DOHH2 (cell line): Measurements from ENCODE around the gene PDE6G.

Experiments
- CTCF ChIP-seq: fragments of 200-600 bp; sonication (generic); IDR thresholded peaks from one replicate; pipeline ENCODE4 v1.5.1; 2014; ENCODE audit warnings: antibody characterized with exemption, mild to moderate bottlenecking, low read depth, low read length; ENCODE audit not compliant: poor library complexity, severe bottlenecking
- EZH2phosphoT487 ChIP-seq: fragments of 200-600 bp; sonication (generic); IDR thresholded peaks from 2 replicates; pipeline ENCODE4 v1.6.1; 2017; ENCODE audit warnings: borderline replicate concordance, mild to moderate bottlenecking, antibody characterized with exemption, low read length, moderate library complexity, mixed read lengths

DNA sequence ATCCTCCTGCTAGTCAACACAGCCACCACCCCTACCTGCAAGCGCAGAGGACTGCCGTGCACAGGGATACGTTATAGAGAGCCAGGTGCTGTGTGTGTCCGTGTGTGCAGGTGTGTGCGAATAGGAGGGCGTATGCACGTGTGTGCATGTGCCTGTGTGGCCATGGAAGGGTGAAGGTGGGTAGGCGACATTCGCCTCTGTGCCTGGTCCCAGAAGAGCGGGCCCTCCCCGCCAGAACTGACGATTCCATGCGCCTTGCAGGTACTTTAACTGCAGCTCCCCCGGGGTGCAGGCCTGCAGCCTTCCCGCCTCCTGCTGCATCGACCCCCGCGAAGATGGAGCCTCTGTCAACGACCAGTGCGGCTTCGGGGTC lies 8.7 kb downstream of the PDE6G start:
- TF ChIP-seq CTCF = no peak
- no peak for TF ChIP-seq EZH2phosphoT487
